Transverse colon (tissue), 4 donors: ENCODE measurements around the gene INTS11. TPM values are rescaled to one million over a fixed set of nuclear protein-coding genes. Genes with fewer than 3 reads are reported as not detected.

ENCODE experiments used
- DNase-seq: peaks from one replicate; pipeline ENCODE4 v3.0.0-alpha.2; 2019
- H3K27ac ChIP-seq, 4 donors: fragments of 200-600 bp; sonication (generic); 2 replicates each; pipeline ENCODE4 v1.5.1; 2016 to 2018; ENCODE audit warnings: inconsistent platforms in 4 of 4
- H3K27me3 ChIP-seq: fragments of 200-600 bp; sonication (generic); 2 replicates; pipeline ENCODE4 v1.5.1; 2017; ENCODE audit warnings: inconsistent platforms
- H3K36me3 ChIP-seq, 4 donors: fragments of 200-600 bp; sonication (generic); 2 replicates each; pipeline ENCODE4 v1.5.1; 2017 to 2019; ENCODE audit warnings: inconsistent platforms in 4 of 4
- H3K4me1 ChIP-seq, 4 donors: fragments of 200-600 bp; sonication (generic); 2 replicates each; pipeline ENCODE4 v1.5.1; 2017 to 2020; ENCODE audit warnings: inconsistent platforms in 4 of 4
- H3K4me3 ChIP-seq, 4 donors: fragments of 200-600 bp; sonication (generic); 1 replicate in 1 of 4; 2 replicates in 3 of 4; pipeline versions ENCODE4 v1.5.1 to v1.6.1; 2017 to 2019; ENCODE audit warnings: inconsistent platforms in 4 of 4
- H3K9me3 ChIP-seq, 2 donors: fragments of 200-600 bp; sonication (generic); 2 replicates each; pipeline ENCODE4 v1.5.1; 2017 to 2019; ENCODE audit warnings: inconsistent platforms in 2 of 2
- CTCF ChIP-seq, 5 experiments: fragments of 200-600 bp in 3 of 5; fragments of 450-650 bp in 2 of 5; sonication (generic) in 3 of 5; IDR thresholded peaks; 1 replicate in 2 of 5; 2 replicates in 3 of 5; pipeline ENCODE4 v1.5.1; 2016 to 2017; ENCODE audit warnings: antibody characterized with exemption in 5 of 5, inconsistent platforms in 3 of 5, mild to moderate bottlenecking in 2 of 5, moderate library complexity in 1 of 5
- EP300 ChIP-seq: sonication (generic); formaldehyde crosslinking; IDR thresholded peaks from one replicate; pipeline ENCODE4 v1.6.1; 2017; ENCODE audit warnings: antibody characterized with exemption, low read depth
- POLR2A ChIP-seq: fragments of 450-650 bp; IDR thresholded peaks from one replicate; pipeline ENCODE4 v1.6.1; 2016; ENCODE audit warnings: antibody characterized with exemption, mild to moderate bottlenecking, moderate library complexity
- POLR2AphosphoS5 ChIP-seq, 3 donors: sonication (generic); formaldehyde crosslinking; IDR thresholded peaks; one replicate each; pipeline ENCODE4 v1.6.1; 2016; ENCODE audit warnings: antibody characterized with exemption in 3 of 3
- WGBS, 2 donors: methylation state at CpG; one replicate each; pipeline ENCODE4 v1.1.5; 2018; ENCODE audit warnings: low coverage in 1 of 2; 5-methylcytosine and 5-hydroxymethylcytosine counted together
- in situ Hi-C, 4 donors: fragments of 200-750 bp; cut with MboI; loops; one replicate each; pipeline versions ENCODE4 v1.15.0 to v1.15.1; 2017; ENCODE audit warnings: low sequenced_read_pairs in 3 of 4, low pct_ligation_motif_present in 1 of 4, low pct_unique_long_range_greater_than_20kb in 1 of 4
- intact Hi-C: fragments of 100-400 bp; cut with DNase I; formaldehyde crosslinking; loops from one replicate; pipeline ENCODE4 v1.15.1; 2023; ENCODE audit warnings: low total_unique reads
- total RNA-seq, 4 donors: library from RNA; depleted of rRNA; stranded (reverse); fragments of >200 nt; gene quantifications; one replicate each; pipeline ENCODE4 v1.1.0, GENCODE V29; 2016

INTS11 gene
- total RNA-seq, 4 donors from 2014 or later: 118 to 424 (median 140) TPM

- intact Hi-C loops (no loop called here), in situ Hi-C loops (no loop called here)
- WGBS, 2 donors: 85% methylated on average over 63 of the region's 94 CpGs; no CpG with 5 or more reads in 1 of the 2 donors
- TF ChIP-seq CTCF (IDR thresholded peaks at IDR 0.05) (no peak), EP300 (no peak), POLR2AphosphoS5 (IDR thresholded peaks at IDR 0.05) (no peak), POLR2A (no peak)
- Histone ChIP-seq H3K9me3 (no peaks in the 10 kb centered on the region), H3K27ac (no peak overlapping the region), H3K27me3 (no peaks in the 10 kb centered on the region), H3K4me1 (peaks cover 0 to 12% (median 10%) of the 10 kb centered on the region in 4 donors), H3K36me3 (no peaks in the 10 kb centered on the region), H3K4me3 (no peak overlapping the region)
- no peak for DNase-seq
Observed at GRCh38 chr1:1293263-1294249, 30.9 kb downstream of the INTS11 start.

- Histone ChIP-seq H3K4me3 (no peak overlapping the region), H3K9me3 (no peaks in the 10 kb centered on the region), H3K4me1 (peaks cover 0 to 12% (median 10%) of the 10 kb centered on the region in 4 donors), H3K36me3 (no peaks in the 10 kb centered on the region), H3K27me3 (peaks cover 2% of the 10 kb centered on the region), H3K27ac (no peak overlapping the region)
- no peak for TF ChIP-seq POLR2AphosphoS5 (IDR thresholded peaks at IDR 0.05)
- TF ChIP-seq EP300: no peak
- TF ChIP-seq CTCF (IDR thresholded peaks at IDR 0.05): no peak
- no peak for TF ChIP-seq POLR2A
- DNase-seq: no peak
- 95% methylated on average over 16 of the region's 18 CpGs; no CpG with 5 or more reads in 1 of the 2 donors for WGBS, 2 donors
- intact Hi-C loops: no loop called here
- in situ Hi-C loops: no loop called here
Observed at GRCh38 chr1:1292851-1293250, 31.6 kb downstream of the INTS11 start.

- intact Hi-C loops: no loop called here
- H3K4me3 ChIP-seq: no peak overlapping the region
- TF ChIP-seq CTCF (IDR thresholded peaks at IDR 0.05) (no peak), EP300 (no peak), POLR2AphosphoS5 (IDR thresholded peaks at IDR 0.05) (no peak), POLR2A (no peak)
- H3K4me1 ChIP-seq: peaks cover 0 to 12% (median 10%) of the 10 kb centered on the region in 4 donors
- DNase-seq: no peak
- H3K27me3 ChIP-seq: peaks cover 6% of the 10 kb centered on the region
- in situ Hi-C loops: no loop called here
- H3K27ac ChIP-seq: no peak overlapping the region
- 91% methylated on average over 8 of the region's 9 CpGs; no CpG with 5 or more reads in 1 of the 2 donors for WGBS, 2 donors
- H3K9me3 ChIP-seq: no peaks in the 10 kb centered on the region
- H3K36me3 ChIP-seq: no peaks in the 10 kb centered on the region
Observed at GRCh38 chr1:1292442-1292779, 32.0 kb downstream of the INTS11 start.

- DNase-seq: peak; percentile 85
- intact Hi-C loops (loop anchor here (2.0 kb wide), 1 partner anchor 169 kb away; no protein-coding TSS in a partner anchor), in situ Hi-C loops (no loop called here)
- Histone ChIP-seq H3K9me3 (no peaks in the 10 kb centered on the region), H3K27me3 (peaks cover 12% of the 10 kb centered on the region), H3K4me3 (no peak overlapping the region), H3K36me3 (no peaks in the 10 kb centered on the region), H3K27ac (no peak overlapping the region), H3K4me1 (peaks cover 0 to 12% (median 10%) of the 10 kb centered on the region in 4 donors)
- 55% methylated on average over 25 of the region's 45 CpGs; no CpG with 5 or more reads in 1 of the 2 donors for WGBS, 2 donors
- TF ChIP-seq POLR2AphosphoS5 (IDR thresholded peaks at IDR 0.05): peak in 1 of 3 donors; percentile 6
- no peak for TF ChIP-seq POLR2A
- TF ChIP-seq CTCF (IDR thresholded peaks at IDR 0.05): peak; percentile 61 to 91 (median 70)
- TF ChIP-seq EP300: no peak
Observed at GRCh38 chr1:1291548-1292441, 32.7 kb downstream of the INTS11 start.
